Kidney (tissue), 14 donors: ENCODE data around the gene WAC. TPM values are rescaled to one million over a fixed set of nuclear protein-coding genes. Genes with fewer than 3 reads are reported as not detected.

ENCODE experiments used
- DNase-seq, 5 donors: peaks; one replicate each; pipeline ENCODE4 v3.0.0-alpha.2; 2013 to 2020
- FAIRE-seq: peaks from 2 replicates; lab custom pipeline; 2012; peaks lifted over from hg19 to GRCh38; lab: Jason Lieb, UNC
- H3K27ac ChIP-seq, 2 donors: one replicate each; pipeline ENCODE4 v1.7.0; 2013; ENCODE audit warnings: low read depth in 2 of 2, low read length in 2 of 2, inconsistent platforms in 1 of 2
- H3K27me3 ChIP-seq: one replicate; pipeline ENCODE4 v1.7.1; 2013; ENCODE audit warnings: low read length, inconsistent platforms; ENCODE audit not compliant: control insufficient read depth, insufficient read depth
- H3K36me3 ChIP-seq, 3 donors: one replicate each; pipeline versions ENCODE4 v1.7.0 to v1.7.1; 2013; ENCODE audit warnings: low read length in 3 of 3, control low read depth in 1 of 3, inconsistent platforms in 1 of 3; ENCODE audit not compliant: insufficient read depth in 3 of 3, control insufficient read depth in 2 of 3
- H3K4me1 ChIP-seq, 3 donors: one replicate each; pipeline versions ENCODE4 v1.7.0 to v1.7.1; 2013; ENCODE audit warnings: low read length in 3 of 3, inconsistent platforms in 1 of 3, low read depth in 1 of 3; ENCODE audit not compliant: control insufficient read depth in 2 of 3, insufficient read depth in 2 of 3
- H3K4me3 ChIP-seq, 3 donors: one replicate each; pipeline versions ENCODE4 v1.7.0 to v1.8.1; 2013; ENCODE audit warnings: low read length in 3 of 3, control low read depth in 1 of 3, inconsistent platforms in 1 of 3
- H3K9ac ChIP-seq, 3 donors: one replicate each; pipeline versions ENCODE4 v1.7.0 to v1.7.1; 2013; ENCODE audit warnings: low read length in 3 of 3, control low read depth in 1 of 3, inconsistent platforms in 1 of 3
- H3K9me3 ChIP-seq, 3 donors: one replicate each; pipeline versions ENCODE4 v1.7.0 to v1.7.1; 2013; ENCODE audit warnings: low read length in 3 of 3, control low read depth in 1 of 3, inconsistent platforms in 1 of 3; ENCODE audit not compliant: control insufficient read depth in 2 of 3, insufficient read depth in 1 of 3
- CTCF ChIP-seq: IDR thresholded peaks from 3 replicates; pipeline ENCODE4 v1.5.1; 2012; ENCODE audit warnings: mild to moderate bottlenecking, moderate library complexity, borderline replicate concordance; ENCODE audit not compliant: insufficient read depth; ENCODE audit errors: extremely low read depth
- intact Hi-C: fragments of 100-400 bp; cut with DNase I; formaldehyde crosslinking; loops from one replicate; pipeline ENCODE4 v1.11.1; 2022
- polyA plus RNA-seq: library from polyadenylated mRNA; stranded (reverse); fragments of 350-450 nt; fragmentation: Illumina TruSeq; extraction: RNeasy Lipid Tissue Mini Kit (QIAGEN cat#74804); gene quantifications from one replicate; pipeline ENCODE4 v1.2.3, GENCODE V29; 2014; ENCODE audit warnings: low read depth, low replicate concordance; ENCODE audit not compliant: insufficient read depth
- total RNA-seq: library from RNA; stranded (reverse); fragmentation: NEBNext Ultra II Directional; extraction: Animal tissue kit (Norgen Biotek cat#: 25700); gene quantifications from one replicate; pipeline ENCODE4 v1.2.1, GENCODE V29; 2021
- donor health status: control.
- donor health status: control.
- donor health status: control.
- donor health status: control.
- donor health status: control.
- donor health status: DM: yes; HTN: yes; CAD: no.
- donor health status: Normal renal cell carcinoma (clear cell type).

The WAC gene
- total and polyA plus RNA-seq, 2 donors from 2014 or later, result 33.4 to 107 TPM

GRCh38 chr10:28669227-28670173 is 136.6 kb downstream of the WAC start:
- no peak for TF ChIP-seq CTCF
- H3K9me3 ChIP-seq, result no peaks in the 10 kb centered on the region
- H3K27ac ChIP-seq, result no peak overlapping the region
- peak overlapping the region; percentile 66 to 84 (median 80) for H3K4me3 ChIP-seq
- no peak for DNase-seq
- peaks cover 5% of the 10 kb centered on the region for H3K27me3 ChIP-seq
- no peaks in the 10 kb centered on the region for H3K36me3 ChIP-seq
- H3K9ac ChIP-seq, result peak overlapping the region in 1 of 3 donors; percentile 82
- intact Hi-C loops, result loop anchor here (10.0 kb wide), 3 partner anchors 325 to 635 kb away; no protein-coding TSS in a partner anchor
- no peak for FAIRE-seq
- H3K4me1 ChIP-seq, result peaks cover 0 to 4% (median 0%) of the 10 kb centered on the region in 3 donors

Other genes with a start within 250 kb of the WAC start
- 11.6 TPM for gene MPP7, start 230.1 kb upstream of the WAC start, total RNA-seq
- gene MPP7, start 230.1 kb upstream of the WAC start, polyA plus RNA-seq, result 6.8 TPM
- 19.5 TPM for gene BAMBI, start 144.4 kb downstream of the WAC start, total RNA-seq
- gene BAMBI, start 144.4 kb downstream of the WAC start, polyA plus RNA-seq, result 21.1 TPM